Epidermal melanocyte (primary cell): Measurements from ENCODE around the gene C1orf116.

Experiments
- DNase-seq: peaks from one replicate; pipeline ENCODE4 v3.0.0; 2011; ENCODE audit warnings: low spot score; ENCODE audit not compliant: insufficient read length

C1orf116 gene

GRCh38 chr1:207032528-207033017, at the start of gene C1orf116:
Gene C1orf116, minus strand, starts transcription at chr1:207032756. Its CDS starts 5,158 bp downstream, at chr1:207027598.
- no peak for DNase-seq

- no peak for DNase-seq
These were observed 49.2 kb upstream of the C1orf116 start for GRCh38 chr1:207081806-207082205.

- DNase-seq, result no peak
These were observed 48.5 kb upstream of the C1orf116 start for GRCh38 chr1:207081088-207081487.

GRCh38 chr1:207079706-207080241, 47.2 kb upstream of the C1orf116 start:
- no peak for DNase-seq

- no peak for DNase-seq
These were observed 46.1 kb upstream of the C1orf116 start for GRCh38 chr1:207078578-207079132.

GRCh38 chr1:207077470-207078377, 45.2 kb upstream of the C1orf116 start:
- DNase-seq, result peak; percentile 72

GRCh38 chr1:207077012-207077411, 44.5 kb upstream of the C1orf116 start:
- no peak for DNase-seq

GRCh38 chr1:207076181-207076955, 43.8 kb upstream of the C1orf116 start:
- no peak for DNase-seq

GRCh38 chr1:207073906-207074820, 41.6 kb upstream of the C1orf116 start:
- DNase-seq, result no peak

- DNase-seq, result no peak
These were observed 39.7 kb upstream of the C1orf116 start for GRCh38 chr1:207072233-207072632.

GRCh38 chr1:207071426-207071825, 38.9 kb upstream of the C1orf116 start:
- no peak for DNase-seq

- DNase-seq, result no peak
These were observed 38.3 kb upstream of the C1orf116 start for GRCh38 chr1:207070811-207071210.

- DNase-seq, result no peak
These were observed 37.4 kb upstream of the C1orf116 start for GRCh38 chr1:207069858-207070506.

GRCh38 chr1:207069061-207069460, 36.5 kb upstream of the C1orf116 start:
- DNase-seq, result no peak

GRCh38 chr1:207067665-207068064, 35.1 kb upstream of the C1orf116 start:
- no peak for DNase-seq

- DNase-seq, result no peak
These were observed 34.6 kb upstream of the C1orf116 start for GRCh38 chr1:207067185-207067584.

GRCh38 chr1:207064561-207064960, 32.0 kb upstream of the C1orf116 start:
- no peak for DNase-seq

GRCh38 chr1:207063014-207063413, 30.5 kb upstream of the C1orf116 start:
- DNase-seq, result no peak

- no peak for DNase-seq
These were observed 29.5 kb upstream of the C1orf116 start for GRCh38 chr1:207062058-207062457.

- no peak for DNase-seq
These were observed 28.0 kb upstream of the C1orf116 start for GRCh38 chr1:207060596-207060995.
